ENCODE measurements around the gene DMD. TPM values are rescaled to one million over a fixed set of nuclear protein-coding genes. Genes with fewer than 3 reads are reported as not detected.

DMD gene
- total RNA-seq, 1 donor from 2014 or later: 22.2 TPM

DNA sequence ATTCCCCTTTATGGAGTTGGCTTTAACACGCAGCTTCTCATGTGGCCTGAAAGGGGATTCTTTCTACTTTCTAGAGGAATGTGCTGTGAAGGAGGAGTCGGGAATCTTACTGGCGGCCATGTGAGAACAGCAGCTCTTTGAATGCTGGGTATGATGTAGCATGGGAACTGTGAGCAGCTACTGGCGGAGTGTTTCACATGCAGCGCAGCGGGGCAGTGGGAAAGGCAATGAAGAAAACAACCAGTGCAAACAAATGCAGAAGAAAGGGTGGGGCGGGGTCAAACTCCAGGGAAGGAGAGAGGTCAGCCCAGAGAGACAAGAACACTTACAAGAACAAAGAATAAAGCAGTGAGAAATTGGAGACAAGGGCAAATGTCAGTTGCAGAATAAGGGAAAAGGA is 1775.8 kb downstream of the DMD start:
- DNase-seq (ENCODE audit: low read depth) (peak; percentile 32), FAIRE-seq (no peak)
- Histone ChIP-seq H3K4me2 (ENCODE audit: low read length) (peak overlapping the region; percentile 48), H3K27ac (ENCODE audit: low read depth, low read length) (no peak overlapping the region), H3K9ac (ENCODE audit: low read length) (no peak overlapping the region), H3K4me3 (ENCODE audit: insufficient read depth, low read depth, low read length) (no peak overlapping the region), H2AFZ (ENCODE audit: low read depth, low read length) (peak overlapping the region; percentile 60), H3K36me3 (ENCODE audit: insufficient read depth, low read length) (no peaks in the 10 kb centered on the region), H4K20me1 (ENCODE audit: insufficient read depth, low read length) (no peaks in the 10 kb centered on the region), H3K27me3 (ENCODE audit: insufficient read depth, low read length) (no peaks in the 10 kb centered on the region), H3K9me3 (ENCODE audit: insufficient read depth, low read depth, low read length) (no peaks in the 10 kb centered on the region), H3K4me1 (ENCODE audit: insufficient read depth, low read length) (no peaks in the 10 kb centered on the region), H3K79me2 (ENCODE audit: insufficient read depth, low read length) (no peaks in the 10 kb centered on the region)
- H3K4me3 Mint-ChIP-seq (ENCODE audit: unreplicated experiment): peak overlapping the region; percentile 28
- no peak for TF ChIP-seq EZH2 (IDR thresholded peaks at IDR 0.05; ENCODE audit: insufficient read depth, low read length)
- TF ChIP-seq, protein P1, sequence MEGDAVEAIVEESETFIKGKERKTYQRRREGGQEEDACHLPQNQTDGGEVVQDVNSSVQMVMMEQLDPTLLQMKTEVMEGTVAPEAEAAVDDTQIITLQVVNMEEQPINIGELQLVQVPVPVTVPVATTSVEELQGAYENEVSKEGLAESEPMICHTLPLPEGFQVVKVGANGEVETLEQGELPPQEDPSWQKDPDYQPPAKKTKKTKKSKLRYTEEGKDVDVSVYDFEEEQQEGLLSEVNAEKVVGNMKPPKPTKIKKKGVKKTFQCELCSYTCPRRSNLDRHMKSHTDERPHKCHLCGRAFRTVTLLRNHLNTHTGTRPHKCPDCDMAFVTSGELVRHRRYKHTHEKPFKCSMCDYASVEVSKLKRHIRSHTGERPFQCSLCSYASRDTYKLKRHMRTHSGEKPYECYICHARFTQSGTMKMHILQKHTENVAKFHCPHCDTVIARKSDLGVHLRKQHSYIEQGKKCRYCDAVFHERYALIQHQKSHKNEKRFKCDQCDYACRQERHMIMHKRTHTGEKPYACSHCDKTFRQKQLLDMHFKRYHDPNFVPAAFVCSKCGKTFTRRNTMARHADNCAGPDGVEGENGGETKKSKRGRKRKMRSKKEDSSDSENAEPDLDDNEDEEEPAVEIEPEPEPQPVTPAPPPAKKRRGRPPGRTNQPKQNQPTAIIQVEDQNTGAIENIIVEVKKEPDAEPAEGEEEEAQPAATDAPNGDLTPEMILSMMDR (IDR thresholded peaks at IDR 0.05; ENCODE audit: insufficient read depth, low read depth, low read length): no peak
- H3K4me1 Mint-ChIP-seq (ENCODE audit: low read depth, unreplicated experiment): peaks cover 11% of the 10 kb centered on the region
- no peaks in the 10 kb centered on the region for H3K9me3 Mint-ChIP-seq (ENCODE audit: unreplicated experiment)
- H3K27ac Mint-ChIP-seq (ENCODE audit: unreplicated experiment): peak overlapping the region; percentile 79
- no peaks in the 10 kb centered on the region for H3K27me3 Mint-ChIP-seq (ENCODE audit: low read depth, unreplicated experiment)
- no peaks in the 10 kb centered on the region for H3K36me3 Mint-ChIP-seq (ENCODE audit: low read depth, unreplicated experiment)

DNA sequence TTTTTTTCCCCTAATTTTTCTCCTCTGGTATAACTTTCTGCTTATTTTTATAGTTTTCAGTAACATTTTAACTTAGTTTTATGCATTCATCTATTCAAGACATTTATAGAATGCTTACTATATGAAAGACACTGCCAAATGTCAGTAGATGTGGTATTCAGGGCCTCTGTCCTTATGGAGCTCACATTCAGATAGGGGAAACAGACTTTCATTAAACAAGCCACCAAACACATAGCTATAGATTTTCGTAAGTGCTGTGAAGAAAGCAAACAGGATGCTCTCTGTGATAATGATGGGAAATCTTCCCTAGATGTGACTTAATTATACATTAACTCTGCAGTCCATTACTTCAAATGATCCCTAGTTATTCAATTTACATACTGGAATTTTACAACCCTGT is 1777.5 kb downstream of the DMD start:
- no peaks in the 10 kb centered on the region for H3K27me3 ChIP-seq (ENCODE audit: insufficient read depth, low read length)
- no peak overlapping the region for H2AFZ ChIP-seq (ENCODE audit: low read depth, low read length)
- no peak overlapping the region for H3K9ac ChIP-seq (ENCODE audit: low read length)
- Mint-ChIP-seq H3K27me3 (ENCODE audit: low read depth, unreplicated experiment) (no peaks in the 10 kb centered on the region), H3K27ac (ENCODE audit: unreplicated experiment) (peak overlapping the region; percentile 26), H3K9me3 (ENCODE audit: unreplicated experiment) (no peaks in the 10 kb centered on the region), H3K36me3 (ENCODE audit: low read depth, unreplicated experiment) (no peaks in the 10 kb centered on the region), H3K4me1 (ENCODE audit: low read depth, unreplicated experiment) (peaks cover 11% of the 10 kb centered on the region), H3K4me3 (ENCODE audit: unreplicated experiment) (no peak overlapping the region)
- DNase-seq (ENCODE audit: low read depth): no peak
- no peaks in the 10 kb centered on the region for H3K79me2 ChIP-seq (ENCODE audit: insufficient read depth, low read length)
- H3K4me2 ChIP-seq (ENCODE audit: low read length): no peak overlapping the region
- H3K4me1 ChIP-seq (ENCODE audit: insufficient read depth, low read length): no peaks in the 10 kb centered on the region
- H3K27ac ChIP-seq (ENCODE audit: low read depth, low read length): no peak overlapping the region
- no peaks in the 10 kb centered on the region for H4K20me1 ChIP-seq (ENCODE audit: insufficient read depth, low read length)
- TF ChIP-seq EZH2 (IDR thresholded peaks at IDR 0.05; ENCODE audit: insufficient read depth, low read length): no peak
- TF ChIP-seq, protein P1 (IDR thresholded peaks at IDR 0.05; ENCODE audit: insufficient read depth, low read depth, low read length): no peak
- H3K4me3 ChIP-seq (ENCODE audit: insufficient read depth, low read depth, low read length): no peak overlapping the region
- no peaks in the 10 kb centered on the region for H3K9me3 ChIP-seq (ENCODE audit: insufficient read depth, low read depth, low read length)
- no peaks in the 10 kb centered on the region for H3K36me3 ChIP-seq (ENCODE audit: insufficient read depth, low read length)
- no peak for FAIRE-seq

DNA sequence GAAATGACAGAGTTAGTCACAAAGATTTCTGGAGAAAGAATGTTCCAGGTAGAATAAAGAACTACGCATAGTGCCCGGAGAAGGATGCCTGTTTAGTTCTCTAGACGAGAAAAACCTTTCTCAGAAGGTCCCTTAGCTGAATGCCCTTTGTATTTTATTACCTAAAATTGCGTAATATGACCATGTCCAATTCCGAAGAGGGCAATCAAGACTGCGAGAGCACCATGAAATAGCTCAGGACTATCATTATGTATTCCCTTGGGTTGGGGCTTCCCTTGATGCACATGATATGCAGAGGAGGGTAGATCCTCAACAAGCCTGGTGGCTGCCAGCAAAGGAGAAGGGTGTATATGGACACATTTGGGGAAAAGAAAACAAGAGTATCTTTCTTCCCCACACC is 1781.4 kb downstream of the DMD start:
- Histone ChIP-seq H3K9me3 (ENCODE audit: insufficient read depth, low read depth, low read length) (no peaks in the 10 kb centered on the region), H4K20me1 (ENCODE audit: insufficient read depth, low read length) (no peaks in the 10 kb centered on the region), H3K79me2 (ENCODE audit: insufficient read depth, low read length) (no peaks in the 10 kb centered on the region), H3K27me3 (ENCODE audit: insufficient read depth, low read length) (no peaks in the 10 kb centered on the region), H3K36me3 (ENCODE audit: insufficient read depth, low read length) (no peaks in the 10 kb centered on the region), H3K27ac (ENCODE audit: low read depth, low read length) (no peak overlapping the region), H3K4me1 (ENCODE audit: insufficient read depth, low read length) (no peaks in the 10 kb centered on the region), H3K4me2 (ENCODE audit: low read length) (no peak overlapping the region), H2AFZ (ENCODE audit: low read depth, low read length) (no peak overlapping the region), H3K9ac (ENCODE audit: low read length) (no peak overlapping the region), H3K4me3 (ENCODE audit: insufficient read depth, low read depth, low read length) (no peak overlapping the region)
- Mint-ChIP-seq H3K36me3 (ENCODE audit: low read depth, unreplicated experiment) (no peaks in the 10 kb centered on the region), H3K4me1 (ENCODE audit: low read depth, unreplicated experiment) (peaks cover 5% of the 10 kb centered on the region), H3K27ac (ENCODE audit: unreplicated experiment) (no peak overlapping the region), H3K9me3 (ENCODE audit: unreplicated experiment) (no peaks in the 10 kb centered on the region), H3K27me3 (ENCODE audit: low read depth, unreplicated experiment) (no peaks in the 10 kb centered on the region), H3K4me3 (ENCODE audit: unreplicated experiment) (no peak overlapping the region)
- DNase-seq (ENCODE audit: low read depth) (no peak), FAIRE-seq (no peak)
- TF ChIP-seq EZH2 (IDR thresholded peaks at IDR 0.05; ENCODE audit: insufficient read depth, low read length): no peak
- TF ChIP-seq, protein P1 (IDR thresholded peaks at IDR 0.05; ENCODE audit: insufficient read depth, low read depth, low read length): no peak

Data from astrocyte (in vitro differentiated cells and primary cell).